ENCODE data around the gene URB2.
"Not testable (repeated sequence)": the region's sequence is repeated elsewhere in the genome, so short reads cannot be mapped to it uniquely, and the experiment has no call there.

Gene URB2

GRCh38 chr1:229689904-229690303, 63.9 kb downstream of the URB2 start:
- DNase-seq (ENCODE audit: low read depth in 4 of 4, low spot score in 1 of 4), result no peak

- no peak for DNase-seq (ENCODE audit: low read depth in 4 of 4, low spot score in 1 of 4)
These were observed 64.6 kb downstream of the URB2 start for GRCh38 chr1:229690662-229691061.

- no peak for DNase-seq (ENCODE audit: low read depth in 4 of 4, low spot score in 1 of 4)
These were observed 65.3 kb downstream of the URB2 start for GRCh38 chr1:229691362-229691761.

- DNase-seq (ENCODE audit: low read depth in 4 of 4, low spot score in 1 of 4), result no peak
These were observed 67.3 kb downstream of the URB2 start for GRCh38 chr1:229693129-229693900.

GRCh38 chr1:229694053-229694693, 68.1 kb downstream of the URB2 start:
- DNase-seq (ENCODE audit: low read depth in 4 of 4, low spot score in 1 of 4), result no peak

DNA sequence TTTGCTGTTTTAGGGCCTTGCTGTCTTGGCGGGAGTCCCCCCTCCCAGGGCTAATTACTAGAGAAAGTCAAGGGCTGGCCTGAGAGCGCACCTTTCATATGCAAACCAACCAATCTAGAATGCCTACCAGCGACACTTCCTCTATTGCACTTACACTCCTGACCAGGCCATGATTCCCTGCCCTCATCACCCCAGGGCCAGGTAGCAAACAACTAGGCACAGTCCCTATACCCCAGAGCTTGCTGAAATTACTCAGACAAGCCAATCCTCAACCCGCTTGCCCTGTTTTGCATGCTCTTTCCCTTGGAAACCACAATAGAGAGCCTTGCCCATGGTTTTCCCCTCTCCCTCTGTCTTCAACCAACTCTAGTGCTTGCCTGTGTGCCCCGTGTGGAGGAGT, 70.3 kb downstream of the URB2 start:
- DNase-seq (ENCODE audit: low read depth in 4 of 4, low spot score in 1 of 4), result no peak

DNA sequence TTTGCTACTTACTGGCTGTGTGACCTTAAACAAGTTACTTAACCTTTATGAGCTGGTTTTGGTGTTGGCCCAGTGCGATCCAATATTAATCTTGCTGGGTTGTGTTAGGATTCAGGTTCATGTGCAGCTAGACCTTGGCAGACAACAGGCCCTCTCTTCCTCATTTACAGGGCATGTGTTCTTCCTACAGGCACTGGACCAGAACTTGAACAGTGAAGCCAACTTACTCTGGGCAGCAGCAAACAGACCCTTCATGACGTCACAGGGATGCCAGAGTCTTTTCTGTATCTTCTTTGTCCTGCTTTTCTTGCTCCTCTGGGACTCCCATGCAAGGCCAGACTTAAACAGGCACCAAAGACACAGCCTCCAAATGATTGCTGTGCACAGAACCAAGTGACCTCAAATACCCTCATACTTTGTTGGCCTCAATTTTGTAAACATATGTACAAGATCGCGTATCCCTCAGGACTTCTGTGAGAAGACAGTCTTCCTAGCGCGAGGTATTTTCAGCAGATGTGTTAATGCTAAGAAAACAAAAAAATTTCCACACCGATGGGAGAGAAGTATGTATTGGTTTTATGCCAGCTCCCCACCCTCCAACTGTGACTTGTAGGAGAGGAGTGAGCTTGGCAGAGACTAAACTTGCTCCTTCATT, 73.7 kb downstream of the URB2 start:
- no peak for DNase-seq (ENCODE audit: low read depth in 4 of 4, low spot score in 1 of 4)

DNA sequence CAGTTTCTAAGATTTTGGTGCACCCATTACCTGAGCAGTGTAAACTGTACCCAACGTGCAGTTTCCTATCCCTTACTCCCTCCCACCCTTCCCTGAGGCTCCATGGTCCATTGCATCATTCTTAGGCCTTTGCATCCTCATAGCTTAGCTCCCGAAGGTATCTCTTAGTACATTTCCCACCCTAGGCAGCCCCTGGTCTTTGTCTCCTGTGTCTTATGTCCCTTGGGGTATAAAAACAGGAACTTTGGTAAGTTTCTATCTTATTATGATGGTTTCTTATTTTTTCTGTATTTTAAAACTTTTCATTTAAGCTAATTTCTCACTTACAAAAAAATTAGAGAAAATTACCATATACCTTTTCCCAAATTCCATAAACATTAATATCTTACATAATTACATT, 78.1 kb downstream of the URB2 start:
- DNase-seq (ENCODE audit: low read depth in 4 of 4, low spot score in 1 of 4), result no peak

GRCh38 chr1:229705152-229705551, 79.1 kb downstream of the URB2 start:
- not testable (repeated sequence) for DNase-seq (ENCODE audit: low read depth in 4 of 4, low spot score in 1 of 4)

DNA sequence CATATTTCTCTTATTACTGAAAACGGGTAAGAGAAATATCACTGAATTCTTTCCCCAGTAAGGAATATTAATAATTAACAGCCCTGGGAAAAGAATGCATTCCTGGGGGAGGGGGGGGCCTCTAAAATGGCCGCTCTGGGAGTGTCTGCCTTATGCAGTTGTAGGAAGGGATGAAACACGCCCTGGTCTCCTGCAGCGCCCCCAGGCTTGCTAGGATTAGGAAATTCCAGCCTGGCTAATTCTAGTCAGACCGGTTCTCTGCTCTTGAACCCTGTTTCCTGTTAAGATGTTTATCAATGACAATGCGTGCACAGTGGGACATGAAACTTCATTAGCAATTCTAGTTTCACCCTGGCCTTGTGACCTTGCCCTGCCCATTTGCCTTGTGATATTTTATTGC, 81.1 kb downstream of the URB2 start:
- not testable (repeated sequence) for DNase-seq (ENCODE audit: low read depth in 4 of 4, low spot score in 1 of 4)

DNA sequence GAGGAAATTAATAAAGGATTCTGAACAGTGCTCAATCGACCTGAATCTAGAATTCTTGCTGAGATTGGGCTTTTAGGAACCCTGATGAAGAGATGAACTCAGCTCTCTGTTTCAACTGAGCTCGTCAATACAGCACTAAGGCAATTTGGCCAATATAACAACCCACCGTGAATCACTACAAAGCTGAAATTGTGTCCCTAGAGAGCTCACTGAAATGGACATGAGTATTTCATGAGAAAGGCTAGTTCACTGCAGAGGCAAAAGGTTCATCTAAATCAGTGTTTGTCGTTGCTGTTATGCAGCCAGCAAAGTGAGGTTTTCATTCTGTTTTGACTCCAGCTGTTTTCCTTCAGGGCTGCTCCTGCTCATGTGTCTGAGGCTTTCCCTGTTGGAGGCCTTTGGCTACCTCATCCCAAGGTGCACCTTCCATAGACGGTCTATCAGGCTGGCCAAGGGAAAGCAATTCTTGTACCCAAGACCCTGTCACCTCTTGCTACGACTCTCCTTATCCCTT, 83.5 kb downstream of the URB2 start:
- DNase-seq (ENCODE audit: low read depth in 4 of 4, low spot score in 1 of 4), result no peak

Data from stimulated activated CD4-positive, alpha-beta T cell treated with anti-CD3 and anti-CD28 coated beads, Interleukin-1b, Interleukin-23, amount 100 ng/mL, for 24 hours (primary cell).